Endothelial cell of umbilical vein (primary cell): ENCODE measurements around the gene DDX27. TPM values are rescaled to one million over a fixed set of nuclear protein-coding genes. Genes with fewer than 3 reads are reported as not detected.

Source experiments
- BruUV-seq: library from RNA; stranded (reverse); fragments of 400-500 nt; replicated peaks from 2 replicates; lab custom pipeline; 2021; lab: Mats Ljungman, UMichigan
- CTCF ChIA-PET: fragments of 300-600, 350-600 bp; sonication (Branson Sonifier 250); formaldehyde crosslinking; loops from one replicate; lab custom pipeline; 2021; ENCODE audit warnings: antibody characterized with exemption, inconsistent platforms; lab: Charles Lee
- POLR2A ChIA-PET: fragments of 300-600, 350-600 bp; sonication (Branson Sonifier 250); formaldehyde crosslinking; loops from one replicate; lab custom pipeline; 2021; ENCODE audit warnings: antibody characterized with exemption, inconsistent platforms; lab: Charles Lee
- DNase-seq: peaks from one replicate; pipeline ENCODE4 v3.0.0-alpha.2; 2011; ENCODE audit warnings: low read depth, low spot score
- FAIRE-seq: peaks from 2 replicates; lab custom pipeline; 2011; peaks lifted over from hg19 to GRCh38; lab: Jason Lieb, UNC
- H2AFZ ChIP-seq: 2 replicates; pipeline ENCODE4 v1.6.0; 2012; ENCODE audit warnings: low read depth, low read length, control low read depth, inconsistent platforms
- H3K27ac ChIP-seq: 2 replicates; pipeline ENCODE4 v1.5.1; 2011; ENCODE audit warnings: low read depth, mild to moderate bottlenecking, control low read depth, low read length, moderate library complexity; ENCODE audit not compliant: insufficient read depth
- H3K27me3 ChIP-seq, 2 experiments: 2 replicates each; pipeline versions ENCODE4 v1.6.0 to v1.6.1; 2011; ENCODE audit warnings: low read length in 2 of 2, mixed read lengths in 1 of 2; ENCODE audit not compliant: control insufficient read depth in 2 of 2, insufficient read depth in 2 of 2
- H3K36me3 ChIP-seq, 2 experiments: 2 replicates in 1 of 2; 3 replicates in 1 of 2; pipeline ENCODE4 v1.5.1; 2011; ENCODE audit warnings: low read length in 2 of 2, mild to moderate bottlenecking in 1 of 2, moderate library complexity in 1 of 2; ENCODE audit not compliant: control insufficient read depth in 2 of 2, insufficient read depth in 2 of 2; ENCODE audit errors: extremely low read depth in 1 of 2
- H3K4me1 ChIP-seq: 3 replicates; pipeline ENCODE4 v1.5.1; 2011; ENCODE audit warnings: mild to moderate bottlenecking, low read length; ENCODE audit not compliant: control insufficient read depth, insufficient read depth; ENCODE audit errors: extremely low read depth
- H3K4me2 ChIP-seq: 2 replicates; pipeline ENCODE4 v1.6.1; 2011; ENCODE audit warnings: low read length, control low read depth, mixed read lengths; ENCODE audit not compliant: insufficient read depth
- H3K4me3 ChIP-seq, 3 experiments: fragments of 200-600 bp in 1 of 3; sonication (generic), shearing (Covaris generic) in 1 of 3; replicated peaks in 1 of 3; 2 replicates each; pipeline ENCODE4 v1.5.1; 2011 to 2016; ENCODE audit warnings: control low read depth in 3 of 3, low read length in 3 of 3, mild to moderate bottlenecking in 2 of 3, inconsistent platforms in 1 of 3, low read depth in 1 of 3, moderate library complexity in 1 of 3; ENCODE audit not compliant: insufficient read depth in 1 of 3
- H3K79me2 ChIP-seq: 2 replicates; pipeline ENCODE4 v1.6.0; 2012; ENCODE audit warnings: low read length, inconsistent platforms; ENCODE audit not compliant: control insufficient read depth, insufficient read depth
- H3K9ac ChIP-seq: replicated peaks from 2 replicates; pipeline ENCODE3; 2011; ENCODE audit warnings: low read length, control low read depth; ENCODE audit not compliant: insufficient read depth; ENCODE audit errors: extremely low read depth
- H3K9me1 ChIP-seq: replicated peaks from 3 replicates; pipeline ENCODE4 v1.6.0; 2011; ENCODE audit warnings: mild to moderate bottlenecking, low read length; ENCODE audit not compliant: control insufficient read depth, insufficient read depth; ENCODE audit errors: extremely low read depth
- H3K9me3 ChIP-seq: replicated peaks from 2 replicates; pipeline ENCODE4 v1.5.1; 2012; ENCODE audit warnings: low read length, inconsistent platforms; ENCODE audit not compliant: control insufficient read depth, insufficient read depth
- H4K20me1 ChIP-seq: replicated peaks from 2 replicates; pipeline ENCODE3; 2011; ENCODE audit warnings: mild to moderate bottlenecking, low read length; ENCODE audit not compliant: control insufficient read depth, insufficient read depth; ENCODE audit errors: extremely low read depth
- EZH2 ChIP-seq: IDR thresholded peaks from 2 replicates; pipeline ENCODE4 v1.6.1; 2012; ENCODE audit warnings: borderline replicate concordance, low read depth, mild to moderate bottlenecking, moderate library complexity, low read length, inconsistent platforms; ENCODE audit not compliant: severe bottlenecking
- FOS ChIP-seq: IDR thresholded peaks from 2 replicates; pipeline ENCODE4 v1.6.1; 2011; ENCODE audit warnings: mild to moderate bottlenecking, low read length, moderate library complexity, borderline replicate concordance; ENCODE audit not compliant: insufficient read depth
- GATA2 ChIP-seq: IDR thresholded peaks from 2 replicates; pipeline ENCODE4 v1.7.0; 2011; ENCODE audit warnings: low read depth, mild to moderate bottlenecking, moderate library complexity, mixed read lengths, low read length; ENCODE audit not compliant: insufficient read length, insufficient read depth
- JUN ChIP-seq: IDR thresholded peaks from 2 replicates; pipeline ENCODE4 v1.6.1; 2011; ENCODE audit warnings: borderline replicate concordance, low read depth; ENCODE audit not compliant: insufficient read length, insufficient read depth
- MYC ChIP-seq: IDR thresholded peaks from one replicate; pipeline ENCODE4 v1.6.1; 2011; ENCODE audit warnings: mild to moderate bottlenecking, low read depth, low read length
- POLR2A ChIP-seq: IDR thresholded peaks from 2 replicates; pipeline ENCODE4 v1.6.1; 2012; ENCODE audit warnings: low read depth, mild to moderate bottlenecking, control low read depth, low read length
- POLR2AphosphoS5 ChIP-seq: IDR thresholded peaks from 2 replicates; pipeline ENCODE4 v1.6.1; 2012; ENCODE audit warnings: low read depth, mild to moderate bottlenecking, control low read depth, low read length, moderate library complexity; ENCODE audit not compliant: insufficient read depth
- dilution Hi-C: fragments of 300-500 bp; cut with MboI; formaldehyde crosslinking; loops from one replicate; pipeline ENCODE4 v1.15.0; 2019; ENCODE audit warnings: low sequenced_read_pairs; ENCODE audit not compliant: extremely low pct_ligation_motif_present
- intact Hi-C: fragments of 100-400 bp; cut with micrococcal nuclease; formaldehyde crosslinking; loops from one replicate; pipeline ENCODE4 v1.10.0; 2022
- polyA plus RNA-seq, 4 experiments: library from polyadenylated mRNA; depleted of rRNA in 3 of 4; stranded (reverse) in 3 of 4; unstranded in 1 of 4; fragments of >200 nt; gene quantifications; 2 replicates each; pipeline versions ENCODE4 v1.2.1 to v1.2.3, GENCODE V29; 2011 to 2012; ENCODE audit warnings: missing spikeins in 1 of 4
- total RNA-seq: library from RNA; stranded (reverse); gene quantifications from 2 replicates; pipeline ENCODE4 v1.2.3, GENCODE V29; 2021
- TF ChIP-seq, protein P1 (sequence below): IDR thresholded peaks from 2 replicates; pipeline ENCODE4 v1.6.1; 2011; ENCODE audit not compliant: insufficient read depth, insufficient read length
- TF ChIP-seq, protein P2 (sequence below), 2 donors: IDR thresholded peaks; 1 replicate in 1 of 2; 2 replicates in 1 of 2; pipeline ENCODE4 v1.5.1; 2011; ENCODE audit warnings: low read length in 2 of 2, mild to moderate bottlenecking in 2 of 2, moderate library complexity in 2 of 2, control low read depth in 1 of 2, inconsistent platforms in 1 of 2, low read depth in 1 of 2; ENCODE audit not compliant: insufficient read depth in 1 of 2; ENCODE audit errors: extremely low read depth in 1 of 2

DDX27 gene
- total and polyA plus RNA-seq, 2 donors (not counting 3 experiments of a cell fraction or from before 2014, with no cell fraction given): 24.0 to 25.7 TPM

DNA sequence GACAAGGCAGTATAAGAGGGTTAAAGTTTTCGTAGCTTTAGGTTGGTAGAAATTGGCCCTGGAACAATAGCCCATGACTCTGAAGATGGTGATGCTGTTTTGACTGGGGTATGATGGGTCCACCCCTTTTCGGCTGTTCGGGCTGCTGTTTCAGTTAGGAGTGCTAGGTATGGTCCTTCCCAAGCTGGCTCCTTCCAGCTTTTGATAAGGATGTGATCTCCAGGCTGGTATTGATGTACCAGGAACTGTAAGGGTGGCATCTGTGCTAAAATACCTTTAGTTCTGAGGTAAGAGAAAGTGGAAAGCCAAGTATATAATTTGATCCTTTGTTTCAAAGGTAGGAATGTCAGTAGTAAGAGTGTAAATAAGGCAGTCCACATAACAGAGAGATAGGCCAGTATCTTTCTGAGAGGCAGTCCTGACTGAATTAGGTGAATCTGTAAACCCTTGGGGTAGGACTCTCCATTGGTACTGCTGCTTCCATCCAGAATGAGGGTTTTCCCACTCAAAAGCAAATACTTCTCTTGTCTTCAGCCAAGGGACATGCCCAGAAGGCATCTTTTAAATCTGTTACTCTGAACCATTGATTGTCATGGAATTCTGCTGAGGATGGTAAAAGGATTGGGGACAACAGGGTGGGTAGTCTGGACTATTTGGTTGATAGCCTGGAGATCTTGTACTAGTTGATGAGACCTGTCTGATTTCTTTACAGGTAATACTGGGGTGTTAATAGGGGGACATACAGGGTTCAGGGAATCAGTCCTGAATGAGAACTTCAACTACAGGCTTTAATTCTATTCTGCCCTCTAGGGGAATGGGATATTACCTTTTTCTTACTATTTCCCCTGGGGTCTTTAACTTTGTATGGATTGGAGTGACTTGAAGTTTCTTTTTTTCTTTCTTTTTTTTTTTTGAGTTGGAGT lies 64.7 kb downstream of the DDX27 start:
- no peaks in the 10 kb centered on the region for H3K9me3 ChIP-seq
- POLR2A ChIA-PET: no interaction called here

More for the DNA sequence above, 64.7 kb downstream of the DDX27 start:
- TF ChIP-seq GATA2 (no peak), FOS (no peak), EZH2 (no peak), POLR2AphosphoS5 (peak; percentile 30), POLR2A (peak; percentile 19), JUN (no peak), MYC (no peak)
- TF ChIP-seq, protein P1, sequence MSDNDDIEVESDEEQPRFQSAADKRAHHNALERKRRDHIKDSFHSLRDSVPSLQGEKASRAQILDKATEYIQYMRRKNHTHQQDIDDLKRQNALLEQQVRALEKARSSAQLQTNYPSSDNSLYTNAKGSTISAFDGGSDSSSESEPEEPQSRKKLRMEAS: no peak
- TF ChIP-seq, protein P2, sequence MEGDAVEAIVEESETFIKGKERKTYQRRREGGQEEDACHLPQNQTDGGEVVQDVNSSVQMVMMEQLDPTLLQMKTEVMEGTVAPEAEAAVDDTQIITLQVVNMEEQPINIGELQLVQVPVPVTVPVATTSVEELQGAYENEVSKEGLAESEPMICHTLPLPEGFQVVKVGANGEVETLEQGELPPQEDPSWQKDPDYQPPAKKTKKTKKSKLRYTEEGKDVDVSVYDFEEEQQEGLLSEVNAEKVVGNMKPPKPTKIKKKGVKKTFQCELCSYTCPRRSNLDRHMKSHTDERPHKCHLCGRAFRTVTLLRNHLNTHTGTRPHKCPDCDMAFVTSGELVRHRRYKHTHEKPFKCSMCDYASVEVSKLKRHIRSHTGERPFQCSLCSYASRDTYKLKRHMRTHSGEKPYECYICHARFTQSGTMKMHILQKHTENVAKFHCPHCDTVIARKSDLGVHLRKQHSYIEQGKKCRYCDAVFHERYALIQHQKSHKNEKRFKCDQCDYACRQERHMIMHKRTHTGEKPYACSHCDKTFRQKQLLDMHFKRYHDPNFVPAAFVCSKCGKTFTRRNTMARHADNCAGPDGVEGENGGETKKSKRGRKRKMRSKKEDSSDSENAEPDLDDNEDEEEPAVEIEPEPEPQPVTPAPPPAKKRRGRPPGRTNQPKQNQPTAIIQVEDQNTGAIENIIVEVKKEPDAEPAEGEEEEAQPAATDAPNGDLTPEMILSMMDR (IDR thresholded peaks at IDR 0.05; ENCODE audit: extremely low read depth in 1 of 2, insufficient read depth in 1 of 2, low read depth in 1 of 2, low read length in 2 of 2): no peak
- FAIRE-seq (no peak), DNase-seq (no peak)
- H4K20me1 ChIP-seq: peaks cover 41% of the 10 kb centered on the region
- peaks cover 90% of the 10 kb centered on the region for H3K79me2 ChIP-seq
- no TSS peak for BruUV-seq
- peak overlapping the region; percentile 18 for H3K9ac ChIP-seq
- intact Hi-C loops: no loop called here
- H3K9me1 ChIP-seq: no peaks in the 10 kb centered on the region
- H3K4me3 ChIP-seq: peak overlapping the region in 2 of 3 experiments; percentile 11 to 95
- H3K27ac ChIP-seq: no peak overlapping the region
- CTCF ChIA-PET: interaction anchor here (1.8 to 4.0 kb wide), 2 partner anchors 36 to 37 kb away, joined by 8 to 15 read pairs; no protein-coding TSS in a partner anchor
- H3K4me1 ChIP-seq: peaks cover 70% of the 10 kb centered on the region
- no peaks in the 10 kb centered on the region for H3K27me3 ChIP-seq
- dilution Hi-C loops: no loop called here
- no peak overlapping the region for H2AFZ ChIP-seq
- H3K4me2 ChIP-seq: peak overlapping the region; percentile 99
- H3K36me3 ChIP-seq: peaks cover 73 to 85% of the 10 kb centered on the region in 2 experiments
